MM.1S (cell line): ENCODE measurements around the gene CDC5L.

Experiments used
- DNase-seq: peaks from one replicate; pipeline ENCODE4 v3.0.0-alpha.2; 2015
- H2AFZ ChIP-seq: fragments of 300-600 bp; sonication (generic); 2 replicates; pipeline ENCODE4 v1.6.0; 2016; ENCODE audit warnings: antibody characterized with exemption, low read length
- H3F3A ChIP-seq: fragments of 300-600 bp; sonication (generic); 2 replicates; pipeline ENCODE4 v1.6.1; 2016; ENCODE audit warnings: mild to moderate bottlenecking, antibody characterized with exemption, low read length, moderate library complexity, mixed read lengths; ENCODE audit not compliant: insufficient read depth
- H3K27ac ChIP-seq: fragments of 300-600 bp; sonication (generic); 2 replicates; pipeline ENCODE4 v1.5.1; 2016; ENCODE audit warnings: mild to moderate bottlenecking, low read length
- H3K27me3 ChIP-seq: fragments of 300-600 bp; sonication (generic); replicated peaks from 2 replicates; pipeline ENCODE4 v1.6.0; 2016; ENCODE audit warnings: low read length; ENCODE audit not compliant: insufficient read depth
- H3K36me3 ChIP-seq: fragments of 300-600 bp; sonication (generic); replicated peaks from 2 replicates; pipeline ENCODE4 v1.6.1; 2016; ENCODE audit warnings: mild to moderate bottlenecking, low read length, mixed read lengths; ENCODE audit not compliant: insufficient read depth
- H3K4me1 ChIP-seq: fragments of 300-600 bp; sonication (generic); 2 replicates; pipeline ENCODE4 v1.6.1; 2016; ENCODE audit warnings: low read length, mixed read lengths
- H3K4me2 ChIP-seq: fragments of 300-600 bp; sonication (generic); 2 replicates; pipeline ENCODE4 v1.6.0; 2016; ENCODE audit warnings: low read depth, low read length
- H3K4me3 ChIP-seq: fragments of 300-600 bp; sonication (generic); 2 replicates; pipeline ENCODE4 v1.5.1; 2016; ENCODE audit warnings: low read length, mixed read lengths
- H3K79me2 ChIP-seq: fragments of 300-600 bp; sonication (generic); 2 replicates; pipeline ENCODE4 v1.6.1; 2016; ENCODE audit warnings: mixed run types, low read length, mixed read lengths
- H3K9ac ChIP-seq: fragments of 300-600 bp; sonication (generic); 2 replicates; pipeline ENCODE4 v1.6.1; 2016; ENCODE audit warnings: low read length, mixed read lengths
- H3K9me2 ChIP-seq: fragments of 300-600 bp; sonication (generic); replicated peaks from 2 replicates; pipeline ENCODE4 v1.6.1; 2016; ENCODE audit warnings: mild to moderate bottlenecking, low read length, mixed read lengths; ENCODE audit not compliant: insufficient read depth
- H3K9me3 ChIP-seq: fragments of 300-600 bp; sonication (generic); replicated peaks from 2 replicates; pipeline ENCODE4 v1.6.1; 2016; ENCODE audit warnings: mild to moderate bottlenecking, low read length, mixed read lengths; ENCODE audit not compliant: insufficient read depth
- H4K20me1 ChIP-seq: fragments of 300-600 bp; sonication (generic); 2 replicates; pipeline ENCODE4 v1.6.1; 2016; ENCODE audit warnings: mild to moderate bottlenecking, low read length, moderate library complexity, mixed read lengths; ENCODE audit not compliant: insufficient read depth
- EZH2 ChIP-seq: fragments of 300-600 bp; sonication (generic); optimal IDR thresholded peaks from 2 replicates; pipeline ENCODE3; 2017; ENCODE audit warnings: low read depth, mild to moderate bottlenecking, antibody characterized with exemption, low read length, mixed read lengths
- EZH2phosphoT487 ChIP-seq: fragments of 300-600 bp; sonication (generic); IDR thresholded peaks from 2 replicates; pipeline ENCODE4 v1.6.1; 2018; ENCODE audit warnings: antibody characterized with exemption, low read length
- TF ChIP-seq, protein P1 (sequence below): fragments of 300-600 bp; sonication (generic); IDR thresholded peaks from 2 replicates; pipeline ENCODE4 v1.5.1; 2016; ENCODE audit warnings: antibody characterized with exemption, low read length, mixed read lengths

CDC5L gene

DNA sequence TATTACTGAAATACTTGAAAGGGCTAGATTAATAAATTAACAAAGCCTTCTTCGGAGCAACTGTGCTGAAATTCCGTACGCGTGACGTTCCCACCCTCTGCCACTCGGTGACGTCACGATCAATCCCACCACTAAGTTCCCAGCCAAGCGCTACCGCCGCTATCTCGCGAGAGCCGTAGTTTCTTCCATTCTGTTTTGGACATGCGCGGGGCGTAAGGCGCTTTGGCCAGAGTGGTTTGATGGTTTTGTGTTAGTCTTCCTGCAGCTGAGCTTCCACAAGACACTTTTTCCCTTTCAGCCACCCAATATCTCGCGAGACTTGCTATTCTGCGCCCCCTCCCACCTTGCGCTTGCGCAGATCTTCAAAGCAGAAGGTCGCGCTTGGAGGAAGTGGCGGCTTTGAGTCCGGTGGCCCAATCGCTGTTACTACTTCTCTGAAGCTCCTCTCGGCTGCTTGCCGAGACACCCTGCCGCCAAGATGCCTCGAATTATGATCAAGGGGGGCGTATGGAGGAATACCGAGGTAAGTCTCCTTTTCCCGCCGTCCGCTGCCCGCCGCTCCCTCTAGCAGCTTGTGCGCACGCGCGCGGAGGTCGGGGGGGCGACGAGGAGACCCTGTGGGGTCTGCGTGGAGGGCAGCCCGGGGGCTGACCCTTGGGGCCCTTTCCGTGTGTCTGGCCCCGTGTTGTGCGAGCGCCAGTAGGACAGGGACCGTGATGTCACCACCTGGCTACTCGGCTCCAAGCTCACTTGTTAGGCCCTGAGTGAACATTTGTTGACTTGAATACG, at the start of gene CDC5L:
Gene CDC5L, plus strand, starts transcription at position 361 of the 789 bp plus-strand sequence. Its CDS starts 118 bp downstream, at position 479.
- Histone ChIP-seq H3K9me3 (no peaks in the 10 kb centered on the region), H3K4me3 (peak within 1 kb of the TSS; percentile 93), H3K27me3 (no peaks in the 10 kb centered on the region), H3K9me2 (no peaks in the 10 kb centered on the region), H3K9ac (peak within 1 kb of the TSS; percentile 96), H3K36me3 (no peaks in the 10 kb centered on the region), H3F3A (peaks cover 5% of the 10 kb centered on the region; the same call in 1 of the 2 replicates), H3K4me2 (peak within 1 kb of the TSS; percentile 98), H3K27ac (peak within 1 kb of the TSS; percentile 89), H3K79me2 (peaks cover 45% of the 10 kb centered on the region), H3K4me1 (peaks cover 22% of the 10 kb centered on the region), H2AFZ (peak within 1 kb of the TSS; percentile 99), H4K20me1 (peaks cover 13% of the 10 kb centered on the region; the same call in 1 of the 2 replicates)
- TF ChIP-seq, protein P1, sequence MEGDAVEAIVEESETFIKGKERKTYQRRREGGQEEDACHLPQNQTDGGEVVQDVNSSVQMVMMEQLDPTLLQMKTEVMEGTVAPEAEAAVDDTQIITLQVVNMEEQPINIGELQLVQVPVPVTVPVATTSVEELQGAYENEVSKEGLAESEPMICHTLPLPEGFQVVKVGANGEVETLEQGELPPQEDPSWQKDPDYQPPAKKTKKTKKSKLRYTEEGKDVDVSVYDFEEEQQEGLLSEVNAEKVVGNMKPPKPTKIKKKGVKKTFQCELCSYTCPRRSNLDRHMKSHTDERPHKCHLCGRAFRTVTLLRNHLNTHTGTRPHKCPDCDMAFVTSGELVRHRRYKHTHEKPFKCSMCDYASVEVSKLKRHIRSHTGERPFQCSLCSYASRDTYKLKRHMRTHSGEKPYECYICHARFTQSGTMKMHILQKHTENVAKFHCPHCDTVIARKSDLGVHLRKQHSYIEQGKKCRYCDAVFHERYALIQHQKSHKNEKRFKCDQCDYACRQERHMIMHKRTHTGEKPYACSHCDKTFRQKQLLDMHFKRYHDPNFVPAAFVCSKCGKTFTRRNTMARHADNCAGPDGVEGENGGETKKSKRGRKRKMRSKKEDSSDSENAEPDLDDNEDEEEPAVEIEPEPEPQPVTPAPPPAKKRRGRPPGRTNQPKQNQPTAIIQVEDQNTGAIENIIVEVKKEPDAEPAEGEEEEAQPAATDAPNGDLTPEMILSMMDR, result no peak
- no peak for TF ChIP-seq EZH2
- no peak for TF ChIP-seq EZH2phosphoT487
- DNase-seq, result peak; percentile 98

DNA sequence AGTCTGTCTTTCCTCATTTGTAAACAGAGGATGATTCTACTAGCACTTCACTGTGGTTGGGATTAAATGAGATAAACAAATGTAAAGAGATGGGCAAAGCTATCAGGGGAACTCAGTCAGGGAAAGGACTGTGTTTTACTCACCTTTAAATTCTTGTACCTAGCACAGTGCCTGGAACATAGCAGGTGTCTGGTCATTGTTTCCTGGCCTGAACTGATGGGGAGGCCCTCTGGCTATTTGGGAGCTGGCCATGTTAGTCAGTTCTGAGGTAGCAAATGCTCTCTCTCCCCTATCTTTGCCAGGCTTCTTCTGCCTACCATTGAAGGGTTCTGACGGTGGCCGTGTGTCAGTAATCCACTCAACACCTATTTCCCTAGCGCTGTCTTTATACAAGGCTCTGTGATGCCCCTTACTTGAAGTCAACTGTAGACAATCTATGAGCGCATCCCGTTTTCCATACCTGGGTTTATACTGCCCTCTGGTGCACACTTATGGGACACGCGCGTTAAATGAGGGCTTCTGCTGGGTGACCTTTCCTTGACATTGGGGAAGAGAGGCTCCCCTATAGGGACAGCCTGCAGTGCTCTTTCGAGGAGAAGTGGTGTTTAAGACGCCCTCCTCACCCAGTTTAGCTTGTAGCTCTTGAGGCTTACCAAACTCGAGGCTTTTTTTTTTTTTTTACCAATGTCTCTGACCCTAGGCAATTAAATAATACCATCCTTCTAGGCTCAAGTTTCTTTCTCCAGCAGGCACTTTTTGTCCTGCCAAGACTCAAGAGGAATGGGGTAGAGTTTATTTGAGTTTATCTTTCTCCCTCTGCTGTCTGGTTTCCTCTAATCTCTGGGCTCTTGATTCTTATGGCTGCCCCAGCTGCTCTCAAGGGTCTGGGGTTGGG, 49.0 kb upstream of the CDC5L start:
- H3K9me3 ChIP-seq, result no peaks in the 10 kb centered on the region
- TF ChIP-seq EZH2 (no peak), EZH2phosphoT487 (no peak)
- TF ChIP-seq, protein P1, result peak; percentile 76

DNA sequence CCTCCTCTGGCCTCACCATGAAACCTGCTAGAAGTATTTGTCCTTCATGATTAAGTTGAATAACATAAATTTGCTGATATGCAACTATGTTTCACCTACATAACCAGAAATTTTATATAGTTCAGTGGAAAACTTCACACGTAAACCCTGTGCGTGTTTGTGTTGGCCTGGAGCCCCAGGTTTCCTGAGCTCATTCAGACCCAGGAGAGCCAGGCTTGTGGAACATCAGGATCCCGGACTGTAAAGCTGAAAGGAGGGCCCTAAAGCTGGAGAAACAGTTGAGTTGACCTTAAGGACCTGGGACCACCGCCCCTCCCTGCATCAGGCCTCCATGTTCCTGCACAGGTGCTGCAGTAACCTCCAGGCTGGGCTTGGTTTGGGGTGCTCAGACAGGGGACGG, 48.2 kb upstream of the CDC5L start:
- Histone ChIP-seq H3K9ac (no peak overlapping the region), H3F3A (no peaks in the 10 kb centered on the region), H3K4me1 (peaks cover 4% of the 10 kb centered on the region; the same call in 1 of the 2 replicates), H2AFZ (no peak overlapping the region), H3K27ac (no peak overlapping the region), H4K20me1 (no peaks in the 10 kb centered on the region), H3K27me3 (no peaks in the 10 kb centered on the region), H3K36me3 (no peaks in the 10 kb centered on the region), H3K9me2 (no peaks in the 10 kb centered on the region), H3K4me2 (no peak overlapping the region), H3K4me3 (no peak overlapping the region), H3K9me3 (no peaks in the 10 kb centered on the region), H3K79me2 (no peaks in the 10 kb centered on the region)
- TF ChIP-seq, protein P1, result no peak
- TF ChIP-seq EZH2phosphoT487 (no peak), EZH2 (no peak)
- DNase-seq, result no peak

More for the DNA sequence above, 49.0 kb upstream of the CDC5L start:
- Histone ChIP-seq H4K20me1 (no peaks in the 10 kb centered on the region), H3F3A (no peaks in the 10 kb centered on the region), H3K27ac (no peak overlapping the region), H3K36me3 (no peaks in the 10 kb centered on the region), H3K27me3 (no peaks in the 10 kb centered on the region), H3K4me3 (no peak overlapping the region), H3K9me2 (no peaks in the 10 kb centered on the region), H2AFZ (no peak overlapping the region), H3K79me2 (no peaks in the 10 kb centered on the region), H3K4me2 (no peak overlapping the region), H3K9ac (no peak overlapping the region), H3K4me1 (peaks cover 4% of the 10 kb centered on the region; the same call in 1 of the 2 replicates)
- peak; percentile 69 for DNase-seq
